ENCODE data around the gene PRRG4. TPM values are rescaled to one million over a fixed set of nuclear protein-coding genes. Genes with fewer than 3 reads are reported as not detected.
"Not testable (repeated sequence)": the region's sequence is repeated elsewhere in the genome, so short reads cannot be mapped to it uniquely, and the experiment has no call there.

Gene PRRG4
- polyA plus RNA-seq, 1 donor from 2014 or later = not detected

GRCh38 chr11:32820497-32820896, 9.2 kb upstream of the PRRG4 start:
- Mint-ChIP-seq H3K36me3 (peaks cover 2% of the 10 kb centered on the region), H3K9me3 (no peaks in the 10 kb centered on the region), H3K27ac (no peak overlapping the region), H3K4me1 (peaks cover 0 to 6% (median 0%) of the 10 kb centered on the region in 3 donors), H3K27me3 (peaks cover 2% of the 10 kb centered on the region), H3K4me3 (no peak overlapping the region)

GRCh38 chr11:32821517-32821916, 8.2 kb upstream of the PRRG4 start:
- Mint-ChIP-seq H3K4me3 (no peak overlapping the region), H3K4me1 (peaks cover 0 to 6% (median 0%) of the 10 kb centered on the region in 3 donors), H3K27me3 (no peaks in the 10 kb centered on the region), H3K36me3 (peaks cover 2% of the 10 kb centered on the region), H3K27ac (no peak overlapping the region), H3K9me3 (no peaks in the 10 kb centered on the region)

- H3K4me3 Mint-ChIP-seq = no peak overlapping the region
- no peak overlapping the region for H3K27ac Mint-ChIP-seq
- H3K9me3 Mint-ChIP-seq = no peaks in the 10 kb centered on the region
- peaks cover 0 to 6% (median 0%) of the 10 kb centered on the region in 3 donors for H3K4me1 Mint-ChIP-seq
- H3K27me3 Mint-ChIP-seq = no peaks in the 10 kb centered on the region
- H3K36me3 Mint-ChIP-seq = peaks cover 2% of the 10 kb centered on the region
These were observed 7.7 kb upstream of the PRRG4 start for GRCh38 chr11:32821917-32822560.

- H3K4me3 Mint-ChIP-seq, H3K27me3 Mint-ChIP-seq, H3K27ac Mint-ChIP-seq, H3K4me1 Mint-ChIP-seq, H3K9me3 Mint-ChIP-seq, H3K36me3 Mint-ChIP-seq: not testable (repeated sequence)
These were observed 6.1 kb upstream of the PRRG4 start for GRCh38 chr11:32823617-32824016.

GRCh38 chr11:32826113-32826512, 3.6 kb upstream of the PRRG4 start:
- Mint-ChIP-seq H3K4me3 (no peak overlapping the region), H3K27ac (no peak overlapping the region), H3K4me1 (peaks cover 4 to 13% (median 7%) of the 10 kb centered on the region in 3 donors), H3K9me3 (no peaks in the 10 kb centered on the region), H3K27me3 (peaks cover 11% of the 10 kb centered on the region), H3K36me3 (peaks cover 2% of the 10 kb centered on the region)

GRCh38 chr11:32827276-32827675, 2.5 kb upstream of the PRRG4 start:
- Mint-ChIP-seq H3K27ac (no peak overlapping the region), H3K27me3 (peaks cover 16% of the 10 kb centered on the region), H3K36me3 (peaks cover 2% of the 10 kb centered on the region), H3K4me3 (no peak overlapping the region), H3K9me3 (no peaks in the 10 kb centered on the region), H3K4me1 (peaks cover 4 to 7% (median 7%) of the 10 kb centered on the region in 3 donors)

- H3K36me3 Mint-ChIP-seq = no peaks in the 10 kb centered on the region
- no peak overlapping the region for H3K27ac Mint-ChIP-seq
These were observed 509 bp upstream of the PRRG4 start for GRCh38 chr11:32829157-32829679.

GRCh38 chr11:32830413-32830738, 649 bp downstream of the PRRG4 start:
- no peaks in the 10 kb centered on the region for H3K36me3 Mint-ChIP-seq
- no peak overlapping the region for H3K27ac Mint-ChIP-seq
- peaks cover 16% of the 10 kb centered on the region for H3K27me3 Mint-ChIP-seq
- no peaks in the 10 kb centered on the region for H3K9me3 Mint-ChIP-seq
- peaks cover 4 to 7% (median 7%) of the 10 kb centered on the region in 3 donors for H3K4me1 Mint-ChIP-seq
- peak overlapping the region; percentile 34 to 79 (median 68) for H3K4me3 Mint-ChIP-seq

More at GRCh38 chr11:32829157-32829679, 509 bp upstream of the PRRG4 start:
- Mint-ChIP-seq H3K27me3 (peaks cover 16% of the 10 kb centered on the region), H3K4me1 (peaks cover 4 to 7% (median 7%) of the 10 kb centered on the region in 3 donors), H3K9me3 (no peaks in the 10 kb centered on the region), H3K4me3 (peak overlapping the region; percentile 84 to 91 (median 86))

- Mint-ChIP-seq H3K27ac (no peak overlapping the region), H3K4me1 (peaks cover 4 to 7% (median 7%) of the 10 kb centered on the region in 3 donors), H3K27me3 (peaks cover 16% of the 10 kb centered on the region), H3K4me3 (peak overlapping the region; percentile 34 to 79 (median 68)), H3K9me3 (no peaks in the 10 kb centered on the region), H3K36me3 (no peaks in the 10 kb centered on the region)
These were observed 1.1 kb downstream of the PRRG4 start for GRCh38 chr11:32830796-32831195.

- H3K4me3 Mint-ChIP-seq = peak overlapping the region in 2 of 4 donors; percentile 9 to 34
- H3K36me3 Mint-ChIP-seq = no peaks in the 10 kb centered on the region
- H3K27ac Mint-ChIP-seq = no peak overlapping the region
- H3K4me1 Mint-ChIP-seq = peaks cover 4 to 7% (median 7%) of the 10 kb centered on the region in 3 donors
- H3K27me3 Mint-ChIP-seq = peaks cover 16% of the 10 kb centered on the region
- H3K9me3 Mint-ChIP-seq = no peaks in the 10 kb centered on the region
These were observed 1.5 kb downstream of the PRRG4 start for GRCh38 chr11:32831221-32831620.

GRCh38 chr11:32833921-32834320, 4.2 kb downstream of the PRRG4 start:
- Mint-ChIP-seq H3K36me3 (no peaks in the 10 kb centered on the region), H3K9me3 (no peaks in the 10 kb centered on the region), H3K4me3 (no peak overlapping the region), H3K27me3 (peaks cover 16% of the 10 kb centered on the region), H3K4me1 (peaks cover 4 to 6% (median 5%) of the 10 kb centered on the region in 3 donors), H3K27ac (no peak overlapping the region)

- Mint-ChIP-seq H3K4me3 (no peak overlapping the region), H3K4me1 (no peaks in the 10 kb centered on the region), H3K36me3 (no peaks in the 10 kb centered on the region), H3K27ac (no peak overlapping the region), H3K9me3 (no peaks in the 10 kb centered on the region), H3K27me3 (peaks cover 2% of the 10 kb centered on the region)
These were observed 7.2 kb downstream of the PRRG4 start for GRCh38 chr11:32836946-32837345.

GRCh38 chr11:32838505-32839274, 9.0 kb downstream of the PRRG4 start:
- H3K36me3 Mint-ChIP-seq = no peaks in the 10 kb centered on the region
- no peaks in the 10 kb centered on the region for H3K9me3 Mint-ChIP-seq
- H3K27me3 Mint-ChIP-seq = no peaks in the 10 kb centered on the region
- no peak overlapping the region for H3K27ac Mint-ChIP-seq
- H3K4me3 Mint-ChIP-seq = no peak overlapping the region
- no peaks in the 10 kb centered on the region for H3K4me1 Mint-ChIP-seq

GRCh38 chr11:32839308-32839707, 9.6 kb downstream of the PRRG4 start:
- no peak overlapping the region for H3K4me3 Mint-ChIP-seq
- H3K27me3 Mint-ChIP-seq = no peaks in the 10 kb centered on the region
- no peak overlapping the region for H3K27ac Mint-ChIP-seq
- no peaks in the 10 kb centered on the region for H3K9me3 Mint-ChIP-seq
- no peaks in the 10 kb centered on the region for H3K36me3 Mint-ChIP-seq
- H3K4me1 Mint-ChIP-seq = no peaks in the 10 kb centered on the region

- Mint-ChIP-seq H3K27me3 (no peaks in the 10 kb centered on the region), H3K27ac (no peak overlapping the region), H3K9me3 (no peaks in the 10 kb centered on the region), H3K4me1 (no peaks in the 10 kb centered on the region), H3K36me3 (no peaks in the 10 kb centered on the region), H3K4me3 (no peak overlapping the region)
These were observed 10.9 kb downstream of the PRRG4 start for GRCh38 chr11:32840587-32840986.
